HEK293 (cell line): ENCODE measurements around the gene L3MBTL1.

ENCODE experiments used
- CTCF ChIA-PET: fragments of 350-600 bp; formaldehyde crosslinking; extraction: SDS; loops from one replicate; lab custom pipeline; 2021; ENCODE audit warnings: antibody characterized with exemption; lab: Yijun Ruan, JAX
- POLR2A ChIA-PET: fragments of 300-600 bp; formaldehyde crosslinking; extraction: SDS; loops from one replicate; lab custom pipeline; 2020; ENCODE audit warnings: antibody characterized with exemption, inconsistent platforms; lab: Yijun Ruan, JAX
- H3K27ac ChIP-seq: fragments of 200-500 bp; sonication (Bioruptor generic); 2 replicates; pipeline ENCODE4 v1.5.1; 2014; ENCODE audit warnings: low read depth, low read length, control low read depth, inconsistent platforms; ENCODE audit errors: extremely low read depth
- H3K36me3 ChIP-seq, 2 experiments: fragments of 200-500 bp in 1 of 2; sonication (Bioruptor generic) in 1 of 2; 1 replicate in 1 of 2; 2 replicates in 1 of 2; pipeline ENCODE4 v1.5.1; 2014 to 2017; ENCODE audit warnings: inconsistent platforms in 2 of 2, low read length in 2 of 2; ENCODE audit not compliant: control insufficient read depth in 2 of 2, insufficient read depth in 1 of 2
- H3K4me1 ChIP-seq: fragments of 200-500 bp; sonication (Bioruptor generic); 2 replicates; pipeline ENCODE4 v1.5.1; 2014; ENCODE audit warnings: mild to moderate bottlenecking, low read length, inconsistent platforms; ENCODE audit not compliant: control insufficient read depth, insufficient read depth
- H3K4me3 ChIP-seq: 2 replicates; pipeline ENCODE4 v1.5.1; 2011; ENCODE audit warnings: low read depth, mild to moderate bottlenecking, control low read depth, low read length, moderate library complexity
- H3K9me3 ChIP-seq: fragments of 200-500 bp; sonication (Bioruptor generic); 2 replicates; pipeline ENCODE4 v1.5.1; 2014; ENCODE audit warnings: low read depth, low read length, inconsistent platforms; ENCODE audit not compliant: control insufficient read depth, insufficient read depth
- FEZF1 ChIP-seq: fragments of 450-650 bp; formaldehyde crosslinking; IDR thresholded peaks from 2 replicates; pipeline ENCODE4 v1.5.1; 2016; ENCODE audit warnings: missing biosample characterization, missing genetic modification characterization
- SCRT1 ChIP-seq: fragments of 450-650 bp; formaldehyde crosslinking; IDR thresholded peaks from 2 replicates; pipeline ENCODE4 v1.5.1; 2016; ENCODE audit warnings: missing biosample characterization, missing genetic modification characterization, borderline replicate concordance
- SCRT2 ChIP-seq: fragments of 450-650 bp; formaldehyde crosslinking; IDR thresholded peaks from 2 replicates; pipeline ENCODE4 v1.5.1; 2016; ENCODE audit warnings: missing biosample characterization, missing genetic modification characterization
- TRIM28 ChIP-seq: IDR thresholded peaks from 2 replicates; pipeline ENCODE4 v1.6.1; 2011; ENCODE audit warnings: low read length, control low read depth, borderline replicate concordance
- ZEB2 ChIP-seq: fragments of 450-650 bp; formaldehyde crosslinking; IDR thresholded peaks from 2 replicates; pipeline ENCODE4 v1.5.1; 2016; ENCODE audit warnings: missing biosample characterization, missing genetic modification characterization
- ZFHX2 ChIP-seq: fragments of 450-650 bp; formaldehyde crosslinking; conservative IDR thresholded peaks from 2 replicates; pipeline ENCODE4 v1.5.1; 2016; ENCODE audit warnings: missing biosample characterization, missing genetic modification characterization
- ZNF10 ChIP-seq: fragments of 450-650 bp; formaldehyde crosslinking; IDR thresholded peaks from 2 replicates; pipeline ENCODE4 v1.5.1; 2017; ENCODE audit warnings: missing biosample characterization, missing genetic modification characterization
- ZNF146 ChIP-seq: fragments of 450-650 bp; formaldehyde crosslinking; IDR thresholded peaks from 2 replicates; pipeline ENCODE4 v1.5.1; 2016; ENCODE audit warnings: missing biosample characterization, missing genetic modification characterization
- ZNF169 ChIP-seq: fragments of 450-650 bp; formaldehyde crosslinking; IDR thresholded peaks from 2 replicates; pipeline ENCODE4 v1.5.1; 2016; ENCODE audit warnings: missing biosample characterization, missing genetic modification characterization
- ZNF433 ChIP-seq: fragments of 450-650 bp; formaldehyde crosslinking; IDR thresholded peaks from 2 replicates; pipeline ENCODE4 v1.5.1; 2016; ENCODE audit warnings: missing biosample characterization, missing genetic modification characterization, low read depth
- ZNF510 ChIP-seq: fragments of 450-650 bp; formaldehyde crosslinking; IDR thresholded peaks from 2 replicates; pipeline ENCODE4 v1.5.1; 2018; ENCODE audit warnings: mild to moderate bottlenecking, missing genetic modification characterization, missing biosample characterization; ENCODE audit not compliant: insufficient replicate concordance
- ZNF768 ChIP-seq: fragments of 450-650 bp; formaldehyde crosslinking; IDR thresholded peaks from 2 replicates; pipeline ENCODE4 v1.5.1; 2018; ENCODE audit warnings: missing biosample characterization, mild to moderate bottlenecking, missing genetic modification characterization
- ZSCAN16 ChIP-seq: fragments of 450-650 bp; formaldehyde crosslinking; IDR thresholded peaks from 2 replicates; pipeline ENCODE4 v1.5.1; 2016; ENCODE audit warnings: missing biosample characterization, missing genetic modification characterization
- TF ChIP-seq, protein P1 (sequence below): fragments of 450-650 bp; formaldehyde crosslinking; IDR thresholded peaks from 2 replicates; pipeline ENCODE4; 2016; ENCODE audit warnings: missing biosample characterization, missing genetic modification characterization
- TF ChIP-seq, protein P2 (sequence below): fragments of 450-650 bp; formaldehyde crosslinking; IDR thresholded peaks from 2 replicates; pipeline ENCODE4 v1.5.1; 2016; ENCODE audit warnings: missing biosample characterization, missing genetic modification characterization, borderline replicate concordance
- TF ChIP-seq, protein P3 (sequence below): fragments of 450-650 bp; formaldehyde crosslinking; IDR thresholded peaks from 2 replicates; pipeline ENCODE4 v1.5.1; 2017; ENCODE audit warnings: missing biosample characterization, missing genetic modification characterization
- TF ChIP-seq, protein P4 (sequence below): fragments of 450-650 bp; formaldehyde crosslinking; IDR thresholded peaks from 2 replicates; pipeline ENCODE4 v1.5.1; 2016; ENCODE audit warnings: missing biosample characterization, missing genetic modification characterization
- TF ChIP-seq, protein P5 (sequence below): fragments of 450-650 bp; formaldehyde crosslinking; IDR thresholded peaks from 2 replicates; pipeline ENCODE4 v1.5.1; 2016; ENCODE audit warnings: missing biosample characterization, missing genetic modification characterization
- TF ChIP-seq, protein P6 (sequence below): fragments of 450-650 bp; formaldehyde crosslinking; IDR thresholded peaks from 2 replicates; pipeline ENCODE4 v1.5.1; 2017; ENCODE audit warnings: missing biosample characterization, missing genetic modification characterization
- TF ChIP-seq, protein P7 (sequence below): sonication (generic); formaldehyde crosslinking; IDR thresholded peaks from 2 replicates; pipeline ENCODE4 v1.8.1; 2022; ENCODE audit warnings: mild to moderate bottlenecking, moderate library complexity, missing genetic modification reagents

L3MBTL1 gene

DNA sequence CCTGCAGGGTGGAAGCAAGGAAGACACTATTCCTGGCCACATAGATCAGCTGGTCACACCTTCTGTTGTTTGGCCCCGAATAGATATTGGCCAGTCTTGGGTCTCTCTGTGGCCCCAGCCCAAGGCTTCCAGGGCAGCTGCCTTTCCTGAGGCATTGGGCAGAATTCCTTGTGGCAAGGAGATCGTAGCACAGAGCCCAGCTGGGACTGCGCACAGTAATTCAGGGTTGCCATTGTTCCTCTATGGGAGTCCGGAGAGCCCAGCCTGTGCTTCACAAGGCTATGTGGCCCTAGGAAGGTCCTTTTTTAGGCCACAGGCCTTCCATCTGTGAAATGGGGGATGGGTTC, 58.2 kb downstream of the L3MBTL1 start (continued):
- TF ChIP-seq, protein P1, sequence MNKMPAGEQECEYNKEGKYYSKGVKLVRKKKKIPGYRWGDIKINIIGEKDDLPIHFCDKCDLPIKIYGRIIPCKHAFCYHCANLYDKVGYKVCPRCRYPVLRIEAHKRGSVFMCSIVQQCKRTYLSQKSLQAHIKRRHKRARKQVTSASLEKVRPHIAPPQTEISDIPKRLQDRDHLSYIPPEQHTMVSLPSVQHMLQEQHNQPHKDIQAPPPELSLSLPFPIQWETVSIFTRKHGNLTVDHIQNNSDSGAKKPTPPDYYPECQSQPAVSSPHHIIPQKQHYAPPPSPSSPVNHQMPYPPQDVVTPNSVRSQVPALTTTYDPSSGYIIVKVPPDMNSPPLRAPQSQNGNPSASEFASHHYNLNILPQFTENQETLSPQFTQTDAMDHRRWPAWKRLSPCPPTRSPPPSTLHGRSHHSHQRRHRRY (tag by site-specific recombination), result no peak
- TF ChIP-seq, protein P2, sequence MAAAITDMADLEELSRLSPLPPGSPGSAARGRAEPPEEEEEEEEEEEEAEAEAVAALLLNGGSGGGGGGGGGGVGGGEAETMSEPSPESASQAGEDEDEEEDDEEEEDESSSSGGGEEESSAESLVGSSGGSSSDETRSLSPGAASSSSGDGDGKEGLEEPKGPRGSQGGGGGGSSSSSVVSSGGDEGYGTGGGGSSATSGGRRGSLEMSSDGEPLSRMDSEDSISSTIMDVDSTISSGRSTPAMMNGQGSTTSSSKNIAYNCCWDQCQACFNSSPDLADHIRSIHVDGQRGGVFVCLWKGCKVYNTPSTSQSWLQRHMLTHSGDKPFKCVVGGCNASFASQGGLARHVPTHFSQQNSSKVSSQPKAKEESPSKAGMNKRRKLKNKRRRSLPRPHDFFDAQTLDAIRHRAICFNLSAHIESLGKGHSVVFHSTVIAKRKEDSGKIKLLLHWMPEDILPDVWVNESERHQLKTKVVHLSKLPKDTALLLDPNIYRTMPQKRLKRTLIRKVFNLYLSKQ (tag by site-specific recombination), result no peak
- TF ChIP-seq, protein P3, sequence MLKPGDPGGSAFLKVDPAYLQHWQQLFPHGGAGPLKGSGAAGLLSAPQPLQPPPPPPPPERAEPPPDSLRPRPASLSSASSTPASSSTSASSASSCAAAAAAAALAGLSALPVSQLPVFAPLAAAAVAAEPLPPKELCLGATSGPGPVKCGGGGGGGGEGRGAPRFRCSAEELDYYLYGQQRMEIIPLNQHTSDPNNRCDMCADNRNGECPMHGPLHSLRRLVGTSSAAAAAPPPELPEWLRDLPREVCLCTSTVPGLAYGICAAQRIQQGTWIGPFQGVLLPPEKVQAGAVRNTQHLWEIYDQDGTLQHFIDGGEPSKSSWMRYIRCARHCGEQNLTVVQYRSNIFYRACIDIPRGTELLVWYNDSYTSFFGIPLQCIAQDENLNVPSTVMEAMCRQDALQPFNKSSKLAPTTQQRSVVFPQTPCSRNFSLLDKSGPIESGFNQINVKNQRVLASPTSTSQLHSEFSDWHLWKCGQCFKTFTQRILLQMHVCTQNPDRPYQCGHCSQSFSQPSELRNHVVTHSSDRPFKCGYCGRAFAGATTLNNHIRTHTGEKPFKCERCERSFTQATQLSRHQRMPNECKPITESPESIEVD (tag by site-specific recombination), result no peak
- TF ChIP-seq, protein P4, sequence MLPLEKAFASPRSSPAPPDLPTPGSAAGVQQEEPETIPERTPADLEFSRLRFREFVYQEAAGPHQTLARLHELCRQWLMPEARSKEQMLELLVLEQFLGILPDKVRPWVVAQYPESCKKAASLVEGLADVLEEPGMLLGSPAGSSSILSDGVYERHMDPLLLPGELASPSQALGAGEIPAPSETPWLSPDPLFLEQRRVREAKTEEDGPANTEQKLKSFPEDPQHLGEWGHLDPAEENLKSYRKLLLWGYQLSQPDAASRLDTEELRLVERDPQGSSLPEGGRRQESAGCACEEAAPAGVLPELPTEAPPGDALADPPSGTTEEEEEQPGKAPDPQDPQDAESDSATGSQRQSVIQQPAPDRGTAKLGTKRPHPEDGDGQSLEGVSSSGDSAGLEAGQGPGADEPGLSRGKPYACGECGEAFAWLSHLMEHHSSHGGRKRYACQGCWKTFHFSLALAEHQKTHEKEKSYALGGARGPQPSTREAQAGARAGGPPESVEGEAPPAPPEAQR (tag by site-specific recombination), result no peak

DNA sequence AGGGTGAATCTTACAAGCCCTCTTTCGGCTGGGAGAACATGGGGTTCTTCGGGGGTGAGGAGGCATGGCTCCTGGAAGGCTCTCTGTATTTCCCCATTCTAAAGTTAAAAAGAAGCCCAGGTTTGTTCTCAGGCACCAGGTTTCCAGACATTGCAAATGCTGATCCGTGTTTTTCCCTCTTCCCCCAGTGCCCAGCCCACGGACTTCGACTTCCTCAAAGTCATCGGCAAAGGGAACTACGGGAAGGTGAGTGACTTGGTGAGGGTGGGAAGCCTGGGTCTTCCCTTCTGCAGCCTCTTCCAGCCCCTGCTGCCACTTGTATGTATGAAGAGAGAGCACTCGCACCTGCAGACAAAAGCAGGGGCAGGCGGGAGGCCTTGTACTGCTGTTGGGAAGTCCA, 60.0 kb downstream of the L3MBTL1 start:
- Histone ChIP-seq H3K4me3 (no peak overlapping the region), H3K4me1 (no peaks in the 10 kb centered on the region), H3K27ac (no peak overlapping the region), H3K9me3 (no peaks in the 10 kb centered on the region), H3K36me3 (no peaks in the 10 kb centered on the region)
- ChIA-PET POLR2A (no interaction called here), CTCF (no interaction called here)
- TF ChIP-seq ZEB2 (tag by site-specific recombination) (no peak), ZFHX2 (no peak), ZNF10 (tag by site-specific recombination) (no peak), ZNF510 (tag by site-specific recombination) (no peak), SCRT2 (tag by site-specific recombination) (no peak), ZNF146 (tag by site-specific recombination) (no peak), SCRT1 (tag by site-specific recombination) (no peak), FEZF1 (tag by site-specific recombination) (no peak), ZNF768 (tag by site-specific recombination) (no peak), ZNF169 (no peak), ZSCAN16 (tag by site-specific recombination) (no peak), ZNF433 (tag by site-specific recombination) (no peak), TRIM28 (no peak)
- TF ChIP-seq, protein P5, sequence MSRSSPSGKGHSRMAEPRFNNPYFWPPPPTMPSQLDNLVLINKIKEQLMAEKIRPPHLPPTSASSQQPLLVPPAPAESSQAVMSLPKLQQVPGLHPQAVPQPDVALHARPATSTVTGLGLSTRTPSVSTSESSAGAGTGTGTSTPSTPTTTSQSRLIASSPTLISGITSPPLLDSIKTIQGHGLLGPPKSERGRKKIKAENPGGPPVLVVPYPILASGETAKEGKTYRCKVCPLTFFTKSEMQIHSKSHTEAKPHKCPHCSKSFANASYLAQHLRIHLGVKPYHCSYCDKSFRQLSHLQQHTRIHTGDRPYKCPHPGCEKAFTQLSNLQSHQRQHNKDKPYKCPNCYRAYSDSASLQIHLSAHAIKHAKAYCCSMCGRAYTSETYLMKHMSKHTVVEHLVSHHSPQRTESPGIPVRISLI (tag by site-specific recombination), result no peak
- TF ChIP-seq, protein P3 (tag by site-specific recombination), result no peak
- TF ChIP-seq, protein P6, sequence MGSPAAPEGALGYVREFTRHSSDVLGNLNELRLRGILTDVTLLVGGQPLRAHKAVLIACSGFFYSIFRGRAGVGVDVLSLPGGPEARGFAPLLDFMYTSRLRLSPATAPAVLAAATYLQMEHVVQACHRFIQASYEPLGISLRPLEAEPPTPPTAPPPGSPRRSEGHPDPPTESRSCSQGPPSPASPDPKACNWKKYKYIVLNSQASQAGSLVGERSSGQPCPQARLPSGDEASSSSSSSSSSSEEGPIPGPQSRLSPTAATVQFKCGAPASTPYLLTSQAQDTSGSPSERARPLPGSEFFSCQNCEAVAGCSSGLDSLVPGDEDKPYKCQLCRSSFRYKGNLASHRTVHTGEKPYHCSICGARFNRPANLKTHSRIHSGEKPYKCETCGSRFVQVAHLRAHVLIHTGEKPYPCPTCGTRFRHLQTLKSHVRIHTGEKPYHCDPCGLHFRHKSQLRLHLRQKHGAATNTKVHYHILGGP (tag by site-specific recombination), result no peak
- TF ChIP-seq, protein P7, sequence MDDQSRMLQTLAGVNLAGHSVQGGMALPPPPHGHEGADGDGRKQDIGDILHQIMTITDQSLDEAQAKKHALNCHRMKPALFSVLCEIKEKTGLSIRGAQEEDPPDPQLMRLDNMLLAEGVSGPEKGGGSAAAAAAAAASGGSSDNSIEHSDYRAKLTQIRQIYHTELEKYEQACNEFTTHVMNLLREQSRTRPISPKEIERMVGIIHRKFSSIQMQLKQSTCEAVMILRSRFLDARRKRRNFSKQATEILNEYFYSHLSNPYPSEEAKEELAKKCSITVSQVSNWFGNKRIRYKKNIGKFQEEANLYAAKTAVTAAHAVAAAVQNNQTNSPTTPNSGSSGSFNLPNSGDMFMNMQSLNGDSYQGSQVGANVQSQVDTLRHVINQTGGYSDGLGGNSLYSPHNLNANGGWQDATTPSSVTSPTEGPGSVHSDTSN (CRISPR knock-in tag), result no peak
